Neural cell (in vitro differentiated cells): ENCODE measurements around the gene MBNL2.

ENCODE experiments used
- CTCF ChIP-seq: fragments of 450-650 bp; IDR thresholded peaks from 2 replicates; pipeline ENCODE4 v1.5.1; 2014; ENCODE audit warnings: antibody characterized with exemption, mild to moderate bottlenecking, moderate library complexity; ENCODE audit not compliant: poor library complexity, severe bottlenecking
- EP300 ChIP-seq: fragments of 450-650 bp; conservative IDR thresholded peaks from 2 replicates; pipeline ENCODE4 v1.6.1; 2014; ENCODE audit warnings: antibody characterized with exemption, mild to moderate bottlenecking, moderate library complexity; ENCODE audit not compliant: poor library complexity, severe bottlenecking
- EZH2 ChIP-seq: fragments of 200-600, 300-800 bp; shearing (Covaris generic), sonication (generic); IDR thresholded peaks from 2 replicates; pipeline ENCODE4 v1.6.1; 2014; ENCODE audit warnings: antibody characterized with exemption, low read length, borderline replicate concordance, mild to moderate bottlenecking; ENCODE audit not compliant: insufficient read depth, poor library complexity, severe bottlenecking
- MXI1 ChIP-seq: fragments of 450-650 bp; conservative IDR thresholded peaks from 2 replicates; pipeline ENCODE4 v1.6.1; 2014; ENCODE audit warnings: antibody characterized with exemption, mild to moderate bottlenecking; ENCODE audit not compliant: poor library complexity, severe bottlenecking
- POLR2AphosphoS5 ChIP-seq: IDR thresholded peaks from 2 replicates; pipeline ENCODE4 v1.6.1; 2012
- RAD21 ChIP-seq: fragments of 450-650 bp; conservative IDR thresholded peaks from 2 replicates; pipeline ENCODE4 v1.6.1; 2014; ENCODE audit warnings: antibody characterized with exemption, mild to moderate bottlenecking, moderate library complexity
- REST ChIP-seq: IDR thresholded peaks from 2 replicates; pipeline ENCODE4 v1.6.1; 2012; ENCODE audit warnings: borderline replicate concordance
- SMC3 ChIP-seq: fragments of 450-650 bp; conservative IDR thresholded peaks from 2 replicates; pipeline ENCODE4 v1.6.1; 2014; ENCODE audit warnings: antibody characterized with exemption, mild to moderate bottlenecking, moderate library complexity; ENCODE audit not compliant: poor library complexity
- TAF1 ChIP-seq: IDR thresholded peaks from 2 replicates; pipeline ENCODE4 v1.6.1; 2012; ENCODE audit warnings: low read depth

GRCh38 chr13:97240788-97241734 is 18.9 kb downstream of the MBNL2 start:
- no peak for TF ChIP-seq RAD21
- no peak for TF ChIP-seq CTCF
- no peak for TF ChIP-seq POLR2AphosphoS5
- no peak for TF ChIP-seq REST
- TF ChIP-seq EP300 = no peak
- no peak for TF ChIP-seq MXI1
- TF ChIP-seq TAF1 = no peak
- TF ChIP-seq EZH2 = no peak
- no peak for TF ChIP-seq SMC3
